K562 (cell line): Measurements from ENCODE around the gene PGBD1. TPM values are rescaled to one million over a fixed set of nuclear protein-coding genes. Genes with fewer than 3 reads are reported as not detected.

Source experiments
- ATF3 ChIP-seq, 2 experiments: fragments of 450-650 bp in 1 of 2; sonication (generic) in 1 of 2; formaldehyde crosslinking in 1 of 2; IDR thresholded peaks in 1 of 2; conservative IDR thresholded peaks in 1 of 2; 2 replicates each; pipeline versions ENCODE4 v1.6.1 to v1.8.1; 2016 to 2023; ENCODE audit warnings: mild to moderate bottlenecking in 2 of 2, moderate library complexity in 2 of 2, inconsistent platforms in 1 of 2, missing genetic modification reagents in 1 of 2
- EP400 ChIP-seq: fragments of 450-650 bp; IDR thresholded peaks from 2 replicates; pipeline ENCODE4 v1.6.1; 2017; ENCODE audit warnings: antibody characterized with exemption, mild to moderate bottlenecking, moderate library complexity
- GABPB1 ChIP-seq: sonication (generic); formaldehyde crosslinking; IDR thresholded peaks from 2 replicates; pipeline ENCODE4 v1.8.0; 2022; ENCODE audit warnings: mild to moderate bottlenecking, missing genetic modification reagents
- KLF13 ChIP-seq: fragments of 450-650 bp; IDR thresholded peaks from 2 replicates; pipeline ENCODE4 v1.6.1; 2016; ENCODE audit warnings: missing genetic modification characterization, low read depth, mild to moderate bottlenecking, missing compliant biosample characterization, moderate library complexity, borderline replicate concordance
- MAX ChIP-seq: sonication (generic); formaldehyde crosslinking; IDR thresholded peaks from 2 replicates; pipeline ENCODE4 v1.9.0; 2022; ENCODE audit warnings: mild to moderate bottlenecking, missing genetic modification reagents
- NBN ChIP-seq: fragments of 450-650 bp; IDR thresholded peaks from 2 replicates; pipeline ENCODE4 v1.6.1; 2016; ENCODE audit warnings: low read depth, mild to moderate bottlenecking
- NR4A1 ChIP-seq, 2 experiments: fragments of 250-450 bp in 1 of 2; fragments of 450-650 bp in 1 of 2; sonication (Bioruptor Pico) in 1 of 2; IDR thresholded peaks; 2 replicates each; pipeline versions ENCODE4 v1.4.0 to v1.6.1; 2016 to 2020; ENCODE audit warnings: mild to moderate bottlenecking in 2 of 2, missing compliant biosample characterization in 1 of 2, missing genetic modification characterization in 1 of 2, moderate library complexity in 1 of 2
- POLR2B ChIP-seq: fragments of 450-650 bp; IDR thresholded peaks from 2 replicates; pipeline ENCODE4 v1.6.1; 2018; ENCODE audit warnings: low read depth; ENCODE audit not compliant: partially characterized antibody
- SRF ChIP-seq, 2 experiments: fragments of 250-450, 450-650 bp in 1 of 2; sonication (Bioruptor Pico) in 1 of 2; sonication (generic) in 1 of 2; formaldehyde crosslinking; IDR thresholded peaks; 2 replicates each; pipeline versions ENCODE4 v1.5.0 to v1.5.1; 2020 to 2022; ENCODE audit warnings: mild to moderate bottlenecking in 1 of 2, missing genetic modification reagents in 1 of 2
- TOE1 ChIP-seq, 2 experiments: fragments of 450-650 bp in 1 of 2; sonication (generic) in 1 of 2; formaldehyde crosslinking in 1 of 2; IDR thresholded peaks; 2 replicates each; pipeline versions ENCODE4 v1.7.1 to v1.8.0; 2016 to 2022; ENCODE audit warnings: borderline replicate concordance in 2 of 2, mild to moderate bottlenecking in 2 of 2, antibody characterized with exemption in 1 of 2, inconsistent platforms in 1 of 2, low read depth in 1 of 2, missing genetic modification reagents in 1 of 2, moderate library complexity in 1 of 2
- ZBTB26 ChIP-seq: fragments of 450-650 bp; formaldehyde crosslinking; IDR thresholded peaks from 2 replicates; pipeline ENCODE4 v1.4.0; 2022; ENCODE audit warnings: missing genetic modification characterization
- ZBTB49 ChIP-seq: sonication (generic); formaldehyde crosslinking; IDR thresholded peaks from 2 replicates; pipeline ENCODE4 v1.8.0; 2022; ENCODE audit warnings: missing genetic modification reagents, mild to moderate bottlenecking, borderline replicate concordance
- ZMIZ1 ChIP-seq, 2 experiments: fragments of 150-350 bp in 1 of 2; IDR thresholded peaks; 2 replicates each; pipeline ENCODE4 v1.6.1; 2012 to 2016; ENCODE audit warnings: low read depth in 2 of 2, low read length in 2 of 2, mild to moderate bottlenecking in 1 of 2, moderate library complexity in 1 of 2
- ZNF143 ChIP-seq: sonication (generic); formaldehyde crosslinking; IDR thresholded peaks from 2 replicates; pipeline ENCODE4 v1.9.0; 2022; ENCODE audit warnings: mild to moderate bottlenecking, missing genetic modification reagents
- polyA plus RNA-seq, 8 experiments: library from polyadenylated mRNA; depleted of rRNA in 4 of 8; stranded (reverse) in 5 of 8; unstranded in 3 of 8; fragments of >200 nt; fragmentation: Nextera tagmentation in 2 of 8; fragmentation: Illumina TruSeq in 1 of 8; extraction: Ambion mirVana in 2 of 8; extraction: Trizol in 1 of 8; gene quantifications; 2 replicates each; pipeline versions ENCODE4 v1.2.1 to v1.2.3, GENCODE V29; 2011 to 2014; ENCODE audit warnings: inconsistent platforms in 1 of 8, missing spikeins in 1 of 8
- total RNA-seq, 7 experiments: library from RNA; depleted of rRNA in 6 of 7; stranded (reverse); fragments of >200 nt in 6 of 7; fragmentation: Illumina TruSeq in 2 of 7; extraction: Trizol in 2 of 7; gene quantifications; 2 replicates each; pipeline versions ENCODE4 v1.2.1 to v1.2.3, GENCODE V29; 2011 to 2021; ENCODE audit warnings: low replicate concordance in 1 of 7

The PGBD1 gene
- total and polyA plus RNA-seq, 9 of the 15 experiments (the other 6 are each of a cell fraction or from before 2014, with no cell fraction given): 3.3 to 9.0 (median 7.3) TPM

GRCh38 chr6:28252009-28252975, 29.1 kb upstream of the PGBD1 start, which contains the start of gene ZKSCAN4 (continued):
- TF ChIP-seq ATF3 (IDR thresholded peaks at IDR 0.05) (no peak), ATF3 (CRISPR knock-in tag; conservative IDR thresholded peaks at IDR 0.05) (0 out of 2 replicates have a peak, but pooled peaks have one; percentile 4), SRF (CRISPR knock-in tag; IDR thresholded peaks at IDR 0.05) (peak; percentile 51 to 65; a peak in 1 of 4 replicates), ZMIZ1 (IDR thresholded peaks at IDR 0.05; ENCODE audit: low read depth in 2 of 2, low read length in 2 of 2) (no peak), TOE1 (IDR thresholded peaks at IDR 0.05; ENCODE audit: borderline replicate concordance) (peak; percentile 66), TOE1 (CRISPR knock-in tag; IDR thresholded peaks at IDR 0.05; ENCODE audit: borderline replicate concordance, low read depth) (no peak; the same call in 1 of the 2 replicates), ZBTB26 (CRISPR knock-in tag) (peak; percentile 96), ZNF143 (CRISPR knock-in tag) (no peak), EP400 (peak; percentile 73), NBN (peak; percentile 66; the same call in 1 of the 2 replicates), NR4A1 (CRISPR knock-in tag; IDR thresholded peaks at IDR 0.05) (no peak), NR4A1 (tag; IDR thresholded peaks at IDR 0.05) (0 out of 2 replicates have a peak, but pooled peaks have one; percentile 26), POLR2B (peak; percentile 57), KLF13 (peak; percentile 42), MAX (CRISPR knock-in tag) (no peak), GABPB1 (CRISPR knock-in tag) (peak; percentile 96), ZBTB49 (CRISPR knock-in tag) (0 out of 2 replicates have a peak, but pooled peaks have one; percentile 32)
